GM18909 (cell line): Measurements from ENCODE around the gene GABBR2.

Source experiments
- ATAC-seq: cut with Tn5 transposase; IDR thresholded peaks from one replicate; pipeline ENCODE4 v1.9.1; 2021; ENCODE audit warnings: mild to moderate bottlenecking; ENCODE audit not compliant: unreplicated experiment, poor library complexity

The GABBR2 gene

DNA sequence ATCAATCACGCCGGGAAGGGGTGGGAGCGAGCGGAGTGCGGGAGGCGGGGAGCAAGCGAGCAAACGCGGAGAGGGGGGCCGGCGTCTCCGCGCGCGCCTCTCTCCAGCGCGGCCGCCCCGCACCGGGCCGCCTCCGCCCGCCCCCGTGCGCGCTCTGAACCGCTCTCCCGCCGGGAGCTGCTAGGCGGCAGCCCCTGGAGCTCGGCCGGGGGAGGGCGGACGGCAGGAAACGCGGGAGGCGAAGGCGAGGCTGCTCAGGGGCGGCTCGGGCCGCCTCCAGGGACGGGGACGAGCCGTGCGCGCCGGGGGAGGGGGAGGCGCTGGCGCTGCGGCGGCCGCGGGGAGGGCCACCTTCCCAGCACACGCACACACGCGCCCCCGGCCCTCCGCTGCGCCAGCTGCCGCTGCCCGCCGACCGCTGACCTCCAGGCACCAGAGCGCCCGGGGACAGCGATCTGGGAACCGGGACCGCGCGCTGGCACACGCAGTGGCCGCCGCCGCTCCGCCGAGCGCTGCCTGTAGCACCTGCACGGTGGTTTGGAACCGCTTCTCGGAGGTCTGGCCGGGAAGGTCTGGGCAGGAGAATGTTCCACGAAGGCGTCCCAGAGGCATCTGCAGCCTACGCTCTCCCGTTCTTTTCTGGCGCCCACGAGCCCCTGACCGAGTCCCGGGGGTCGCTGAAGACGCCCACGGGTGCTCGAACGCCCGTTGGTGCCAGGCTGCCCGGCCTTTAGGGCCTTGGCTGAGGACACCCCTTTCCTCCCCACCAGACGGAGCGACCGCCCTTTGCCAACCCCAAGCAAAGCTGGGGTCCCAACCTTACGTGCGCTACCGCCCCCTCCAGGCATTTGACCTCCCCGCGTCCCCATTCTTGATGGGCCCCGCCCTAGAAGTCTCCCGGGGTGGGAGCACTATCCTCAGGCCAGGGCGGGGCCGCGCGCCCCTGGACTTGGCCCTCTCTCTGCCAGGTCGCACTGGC, at the start of gene GABBR2:
Gene GABBR2 (minus strand): TSS at position 3 of the 979 bp plus-strand sequence. CDS start 198 bp downstream, outside the sequence.
- ATAC-seq = no peak

DNA sequence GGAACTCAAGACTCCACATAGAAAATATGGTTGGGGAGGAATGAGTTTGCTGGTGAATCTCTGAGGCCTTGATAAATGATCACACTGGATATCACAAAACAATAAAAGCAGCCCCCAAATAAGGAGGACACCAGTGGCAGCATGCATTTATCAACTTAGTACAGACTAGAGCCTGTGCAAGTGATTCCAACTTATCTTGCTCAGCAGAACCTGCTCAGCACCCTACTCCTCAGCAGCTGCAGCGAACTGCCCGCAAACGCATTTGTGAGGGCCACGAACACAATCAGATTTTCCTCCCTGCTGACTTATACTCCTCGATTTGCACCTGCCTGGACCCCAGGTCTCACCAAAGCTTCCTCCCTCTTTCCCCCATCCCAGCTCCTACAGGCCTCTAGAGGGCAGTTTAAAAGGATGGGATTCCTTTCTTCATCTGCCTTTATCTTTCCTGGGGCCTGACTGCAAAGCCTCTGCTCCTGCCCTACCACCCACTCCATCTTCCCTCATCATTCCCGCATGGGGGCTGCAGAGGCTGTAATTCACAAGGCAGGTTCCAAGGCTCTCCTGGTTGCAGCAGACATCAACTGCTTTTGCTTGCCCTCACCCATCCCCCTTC, 46.4 kb upstream of the GABBR2 start:
- ATAC-seq = no peak

DNA sequence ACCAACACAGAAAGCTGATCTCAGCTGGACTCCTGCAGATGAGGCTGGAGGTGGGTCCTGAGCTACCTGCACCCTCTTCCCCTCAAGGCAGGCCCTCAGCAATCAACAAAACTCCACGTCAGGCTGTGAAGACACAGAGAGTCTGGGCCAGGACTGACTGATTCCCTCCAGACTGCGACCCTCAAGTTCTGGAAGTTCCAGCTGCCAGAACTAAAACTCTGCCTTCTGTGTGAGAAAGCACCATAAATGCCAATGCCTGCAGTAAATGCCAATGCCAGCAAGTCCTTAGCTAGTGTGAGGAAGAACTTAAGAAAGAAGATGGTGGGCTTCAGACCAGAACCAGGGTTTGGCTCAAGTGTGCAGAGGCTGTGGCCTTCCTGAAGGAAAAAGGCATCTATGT, 42.5 kb upstream of the GABBR2 start:
- ATAC-seq = no peak

DNA sequence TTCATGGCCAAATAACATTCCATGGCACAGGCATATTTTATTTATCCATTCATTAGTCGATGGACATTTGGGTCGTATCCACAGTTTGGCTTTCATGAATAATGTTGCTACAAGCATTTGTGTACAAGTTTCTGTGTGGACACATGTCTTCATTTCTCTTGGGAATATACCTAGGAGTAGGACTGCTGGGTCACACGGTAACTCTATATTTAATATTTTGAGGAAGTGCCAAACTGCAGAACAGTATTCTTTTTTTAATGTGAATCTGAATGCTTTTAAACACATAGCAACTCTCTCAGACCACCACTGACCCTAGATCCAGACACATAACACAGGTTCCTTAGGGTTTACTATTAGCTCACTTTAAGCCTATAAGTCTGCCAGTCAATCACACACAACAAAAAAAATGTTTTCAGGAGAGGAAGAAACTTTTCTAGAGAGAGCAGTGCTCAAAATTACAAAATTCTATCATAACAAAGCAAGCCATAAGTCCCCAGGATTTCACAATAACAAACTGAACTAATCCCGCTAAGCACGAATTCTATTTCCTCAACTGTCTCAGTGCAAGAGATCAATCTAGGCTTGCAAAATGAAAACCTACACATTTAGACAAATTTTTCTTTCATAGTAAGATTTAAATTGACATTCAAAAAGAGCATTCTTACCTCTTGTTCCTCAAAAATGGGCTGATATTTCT, 41.8 kb upstream of the GABBR2 start:
- ATAC-seq = no peak

DNA sequence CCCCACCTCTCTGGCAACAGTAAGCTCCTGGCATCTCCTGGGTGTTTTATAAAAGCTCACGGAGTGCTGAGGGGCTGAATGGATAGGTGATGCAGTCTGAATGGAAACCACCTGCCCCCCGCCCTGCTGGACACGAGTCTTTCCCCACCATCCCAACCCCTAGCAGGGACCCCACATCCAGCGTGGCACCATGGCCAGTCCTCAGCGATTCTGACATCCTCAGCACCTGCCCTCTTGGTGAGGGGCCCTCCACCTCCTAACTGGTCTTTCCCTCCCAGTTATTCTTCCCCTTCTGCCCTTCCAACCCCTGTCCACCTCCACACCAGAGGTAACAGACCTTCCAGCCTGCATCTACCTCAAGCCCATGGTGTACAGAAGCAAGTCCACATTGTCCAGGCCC, 38.7 kb upstream of the GABBR2 start:
- ATAC-seq = no peak

DNA sequence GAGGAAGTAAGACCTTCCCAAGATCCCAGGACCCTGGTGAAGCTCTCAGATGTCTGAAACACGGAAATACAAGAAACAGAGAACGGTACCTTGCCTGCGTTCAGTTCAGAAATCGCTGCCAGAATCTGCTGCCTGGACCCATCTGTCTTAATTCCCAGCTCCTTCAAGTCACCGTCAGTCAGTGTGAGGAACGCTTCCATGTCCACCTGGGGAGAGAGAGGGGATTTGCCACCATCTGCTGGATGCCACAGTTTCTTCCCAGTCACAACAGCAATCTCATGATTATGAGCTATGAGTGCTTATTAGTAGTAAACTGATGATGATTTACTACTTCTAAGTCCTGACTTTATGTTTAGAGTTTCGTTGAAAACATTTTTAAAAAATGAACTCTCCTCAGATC, 36.7 kb upstream of the GABBR2 start:
- ATAC-seq = no peak

DNA sequence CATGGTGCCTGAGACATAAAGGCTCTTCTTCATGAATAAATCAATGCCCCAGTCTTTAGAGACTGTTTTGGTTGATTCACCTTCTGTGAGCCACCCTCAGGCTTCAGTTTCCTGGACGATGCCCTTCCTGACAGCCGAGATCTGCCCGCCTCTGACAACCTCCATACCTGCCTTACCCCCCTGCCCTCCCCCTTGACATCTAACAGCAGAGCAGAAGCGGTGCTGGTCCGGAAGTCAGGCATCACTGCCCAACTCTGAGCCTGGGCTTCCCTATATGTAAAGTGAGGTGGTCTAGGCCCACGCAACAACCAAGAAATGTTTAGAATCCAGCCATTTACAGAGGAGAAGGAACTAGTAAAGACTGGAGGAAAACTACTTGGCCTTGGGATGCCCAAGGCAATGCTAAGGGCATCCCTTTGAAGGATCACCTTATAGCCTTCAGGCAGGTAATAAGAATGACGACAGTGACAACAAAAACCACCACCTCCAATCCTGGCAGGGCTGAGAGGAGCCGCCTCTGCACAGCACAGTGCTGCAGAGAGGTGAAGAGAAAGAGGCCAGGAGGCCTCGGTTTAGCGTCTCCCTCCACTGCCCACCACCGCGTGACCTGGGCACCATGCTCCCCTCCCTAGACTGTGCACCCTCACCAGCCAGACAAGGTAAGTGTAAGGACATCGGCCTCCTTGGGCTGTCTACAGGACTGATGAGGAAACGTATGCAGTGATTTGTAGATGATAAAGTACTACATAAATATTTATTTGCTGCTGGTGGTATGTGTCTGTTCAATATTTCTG, 35.3 kb upstream of the GABBR2 start:
- ATAC-seq = no peak

DNA sequence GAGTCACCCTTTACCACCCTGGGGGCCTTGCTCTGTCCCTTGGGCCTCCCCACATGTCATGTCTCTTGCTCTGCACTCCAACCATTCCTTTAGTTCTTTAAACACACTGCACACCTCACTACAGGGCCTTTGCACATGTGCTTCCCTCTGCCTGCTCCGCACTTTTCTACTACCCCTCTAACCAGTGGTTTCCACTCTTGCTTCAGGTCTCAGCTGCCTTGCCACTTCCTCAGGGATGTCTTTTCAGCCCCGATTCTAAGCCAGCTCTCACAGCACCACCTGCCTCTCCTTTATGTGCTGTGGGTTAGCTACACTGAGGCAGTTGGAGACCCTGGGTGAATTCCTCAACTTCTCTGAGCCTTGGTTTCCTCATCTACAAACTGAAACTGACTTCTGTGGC, 34.6 kb upstream of the GABBR2 start:
- no peak for ATAC-seq

DNA sequence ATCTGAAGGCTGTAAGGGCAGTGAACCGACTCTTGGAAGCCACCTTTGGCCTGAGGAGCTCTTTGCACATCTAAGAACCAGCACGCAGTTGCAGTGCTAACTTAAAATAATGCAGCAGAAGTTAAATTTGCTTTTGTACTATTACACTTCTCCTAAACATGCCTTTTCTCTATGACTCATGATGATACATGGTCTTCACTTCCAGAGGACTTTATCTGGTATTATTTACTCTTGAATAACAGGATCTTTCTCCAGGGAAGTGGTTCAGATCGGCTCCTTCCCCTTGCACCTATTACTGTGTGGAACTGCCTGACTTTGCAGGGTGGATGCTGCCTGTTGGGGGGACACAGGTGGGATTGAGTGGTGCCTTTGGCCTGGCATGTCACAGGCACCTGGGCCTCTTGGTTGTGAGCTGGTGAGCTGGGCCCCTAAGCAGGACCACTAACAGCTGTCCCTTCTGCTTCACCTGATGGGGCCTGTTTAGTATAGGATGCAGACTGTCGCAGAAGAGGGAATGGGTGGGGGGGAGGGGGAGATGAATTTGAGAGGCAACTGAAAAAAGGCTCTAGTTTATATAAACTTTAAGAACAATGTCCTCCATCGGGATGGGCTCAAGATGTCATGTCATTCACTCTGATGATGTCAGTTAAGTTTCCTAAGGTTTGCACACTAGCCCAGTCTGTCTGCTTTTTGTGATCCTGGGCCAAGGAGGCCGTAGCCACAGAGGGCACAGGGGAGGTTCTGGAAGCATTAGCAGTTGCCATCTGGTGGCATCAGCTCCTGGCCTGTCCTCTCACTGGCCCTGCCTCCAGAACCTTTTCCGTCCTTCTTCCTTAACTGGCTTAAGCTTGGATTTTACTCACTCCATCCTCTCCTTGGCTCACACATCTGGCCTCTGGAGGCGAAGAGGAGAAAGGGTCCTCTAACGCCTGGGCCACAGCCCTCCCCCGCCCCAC, 33.9 kb upstream of the GABBR2 start:
- ATAC-seq = no peak

DNA sequence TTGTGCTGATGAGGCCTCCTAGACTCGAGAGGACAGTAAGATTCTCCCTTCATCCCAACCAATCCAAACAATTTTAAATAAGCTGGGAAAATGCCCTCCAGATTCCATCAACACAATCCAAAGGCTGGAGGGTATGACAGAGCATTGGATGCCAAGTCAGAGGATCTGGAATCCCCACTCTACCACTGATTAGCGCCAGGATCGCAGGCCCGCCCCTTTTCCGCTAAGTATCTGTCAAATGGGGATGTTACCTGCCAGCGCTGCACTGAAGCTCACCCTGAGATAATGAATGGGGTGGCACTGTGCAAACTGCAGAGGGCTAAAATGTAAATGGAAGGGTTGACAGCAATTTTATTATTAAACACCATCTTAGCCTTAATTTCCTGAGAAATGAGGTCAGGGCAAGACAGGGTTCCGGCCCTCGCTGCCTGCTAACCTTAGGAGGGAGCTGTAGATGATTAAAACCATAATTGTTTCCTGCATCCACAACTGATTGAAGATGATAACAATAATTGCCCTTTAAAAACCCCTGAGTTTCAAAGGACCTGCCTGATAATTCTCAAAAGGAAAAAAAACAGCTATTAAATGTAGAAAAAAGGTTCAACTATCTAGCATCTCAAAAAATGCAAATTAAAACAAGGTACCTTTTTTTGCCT, 31.6 kb upstream of the GABBR2 start:
- ATAC-seq = no peak

DNA sequence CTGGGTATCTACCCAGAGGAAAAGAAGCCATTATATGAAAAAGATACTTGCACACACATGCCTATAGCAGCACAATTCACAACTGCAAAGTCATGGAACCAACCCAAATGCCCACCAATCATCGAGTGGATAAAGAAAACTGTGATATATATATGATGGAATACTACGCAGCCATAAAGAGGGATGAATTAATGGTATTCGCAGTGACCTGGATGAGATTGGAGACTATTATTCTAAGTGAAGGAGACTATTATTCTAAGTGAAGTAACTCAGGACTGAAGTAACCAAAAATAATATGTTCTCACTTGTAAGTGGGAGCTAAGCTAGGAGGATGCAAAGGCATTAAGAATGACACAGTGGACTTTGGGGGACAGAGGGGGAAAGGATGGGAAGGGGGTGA, 30.0 kb upstream of the GABBR2 start:
- no peak for ATAC-seq

DNA sequence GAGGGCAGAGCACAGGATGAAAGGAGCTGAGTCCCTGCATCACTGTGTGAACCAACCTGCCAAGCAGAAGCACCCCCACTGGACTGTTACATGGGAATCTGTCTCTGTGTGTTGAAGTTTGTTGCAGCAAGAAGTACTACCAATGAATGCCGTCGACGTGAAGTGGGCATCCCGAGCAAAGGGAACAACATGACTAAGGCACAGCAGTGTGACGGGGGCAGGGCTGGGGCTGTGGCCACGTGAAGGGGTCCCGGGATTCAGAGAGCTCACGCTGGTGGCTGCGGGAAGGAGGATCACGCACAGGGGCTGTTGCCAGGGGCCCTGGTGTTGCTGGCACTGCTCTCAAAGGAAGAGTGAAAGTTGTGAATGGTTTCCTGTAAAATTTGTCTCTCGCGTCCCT, 27.5 kb upstream of the GABBR2 start:
- ATAC-seq = no peak

DNA sequence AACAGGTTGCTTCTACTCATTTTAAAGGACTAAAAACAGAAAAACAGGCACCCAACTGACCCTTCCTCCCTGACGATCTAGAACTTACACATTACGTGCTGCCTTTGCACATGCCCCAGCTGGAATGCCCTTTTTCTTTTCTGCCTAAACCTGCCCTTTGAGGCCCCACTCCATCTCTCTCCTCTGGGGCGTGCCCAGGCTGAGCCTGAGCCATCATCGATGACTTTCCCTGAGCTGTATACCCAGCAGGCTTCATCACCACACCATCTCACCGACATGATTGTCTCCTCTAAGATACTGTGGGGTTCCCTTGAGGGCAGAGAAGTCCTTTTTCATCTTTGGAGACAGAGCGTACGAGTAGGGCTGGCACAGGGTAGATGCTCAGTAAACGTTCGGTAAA, 24.1 kb upstream of the GABBR2 start:
- no peak for ATAC-seq

DNA sequence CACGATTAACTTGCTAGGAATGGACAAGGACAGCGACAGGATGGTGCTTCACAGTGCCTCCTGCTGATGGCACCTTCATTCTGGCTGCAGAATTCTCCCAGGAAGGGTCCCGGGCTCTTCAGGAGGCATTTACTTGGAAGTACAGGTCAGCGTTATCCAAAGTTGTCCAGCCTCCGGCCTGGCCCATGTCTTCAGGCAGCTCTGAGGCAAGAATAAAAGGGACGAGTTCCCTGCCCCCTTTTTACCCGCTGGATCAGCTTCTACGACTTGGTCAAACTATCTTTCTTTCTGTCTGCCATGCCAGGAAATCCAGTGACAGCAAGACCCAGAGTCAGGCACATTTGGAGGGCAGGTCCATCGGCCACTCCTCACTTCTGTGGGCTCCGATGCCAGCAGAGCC, 23.4 kb upstream of the GABBR2 start:
- no peak for ATAC-seq

DNA sequence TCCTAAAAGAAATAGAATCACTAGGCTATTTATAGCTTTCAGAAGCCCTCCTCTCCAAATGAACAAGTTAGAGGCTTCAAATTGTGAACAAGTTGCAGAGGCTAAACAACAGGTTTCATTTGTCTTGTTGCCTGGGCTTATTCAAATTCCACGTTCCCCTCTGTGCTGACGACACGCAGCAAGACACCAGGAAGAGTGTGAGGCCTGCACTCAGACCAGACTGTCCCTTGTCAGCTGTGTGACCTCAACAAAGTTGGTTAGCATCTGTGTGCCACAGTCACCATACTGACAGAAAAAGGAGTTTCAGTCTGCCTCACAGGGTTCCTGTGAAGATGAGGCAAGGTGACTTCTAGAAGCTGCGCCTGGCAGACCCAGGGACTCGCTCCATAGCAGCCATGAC, 22.1 kb upstream of the GABBR2 start:
- no peak for ATAC-seq

DNA sequence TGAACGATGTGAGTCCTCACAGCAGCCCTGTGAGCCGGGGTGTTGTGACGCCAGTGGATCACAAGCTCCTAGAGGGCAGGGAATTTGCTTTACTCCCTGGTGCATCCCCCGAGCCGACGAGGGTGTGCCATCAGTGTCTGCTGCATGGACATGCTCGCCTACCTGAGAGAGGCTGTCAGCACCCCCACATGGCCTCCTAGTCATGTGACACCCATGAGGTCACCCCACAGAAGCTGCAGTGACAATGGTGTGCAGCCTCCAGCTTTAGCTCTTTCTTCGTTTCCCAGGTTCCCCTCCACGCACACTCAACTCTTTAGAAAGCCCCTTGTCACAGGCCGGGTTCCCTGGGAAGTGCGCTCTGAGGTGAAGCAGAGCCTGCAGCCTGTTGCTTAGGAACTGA, 19.8 kb upstream of the GABBR2 start:
- ATAC-seq = no peak

DNA sequence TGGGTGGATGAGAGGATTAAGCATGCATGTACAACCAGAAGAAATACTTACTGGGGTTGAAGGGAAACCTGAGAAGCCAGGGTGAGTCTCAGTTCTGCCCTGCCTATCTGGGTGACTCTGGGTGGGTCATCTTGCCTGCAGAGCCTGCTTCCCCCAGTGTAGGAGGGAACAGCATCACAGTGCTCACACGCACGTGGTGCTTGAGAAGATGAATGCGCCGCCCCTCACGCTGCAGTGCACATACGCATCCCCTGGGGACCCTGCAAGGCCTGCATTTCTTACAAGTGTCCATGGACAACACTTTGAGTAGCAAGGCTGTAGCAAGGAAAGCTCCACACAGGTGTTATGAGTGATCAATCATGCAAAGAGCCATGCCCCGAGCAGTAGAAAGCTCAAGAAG, 18.7 kb upstream of the GABBR2 start:
- no peak for ATAC-seq

DNA sequence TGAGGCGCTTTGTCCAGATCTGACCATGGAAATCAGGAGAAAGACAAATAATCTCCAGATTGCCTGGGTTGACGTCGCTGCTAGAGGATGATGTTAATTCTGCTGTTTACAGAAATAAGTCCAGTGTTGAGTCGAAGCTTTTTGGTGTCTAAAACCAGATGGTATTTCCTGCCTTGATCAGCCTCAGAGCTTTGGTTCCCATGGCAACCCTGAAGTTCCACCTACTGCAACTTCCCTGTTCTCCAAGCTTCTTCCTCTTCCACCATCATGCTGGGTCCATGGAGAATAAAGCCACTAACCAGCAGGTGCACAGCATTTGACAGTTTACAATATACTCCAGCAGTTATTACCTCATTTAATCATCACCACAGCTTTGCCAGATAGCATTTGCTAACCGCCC, 18.0 kb upstream of the GABBR2 start:
- no peak for ATAC-seq
